Fibroblast of the aortic adventitia (primary cell): ENCODE results near the gene ADGRG7. TPM values are rescaled to one million over a fixed set of nuclear protein-coding genes. Genes with fewer than 3 reads are reported as not detected.
"Not testable (repeated sequence)": the region's sequence is repeated elsewhere in the genome, so short reads cannot be mapped to it uniquely, and the experiment has no call there.

Source experiments
- DNase-seq: peaks from one replicate; pipeline ENCODE4 v3.0.0-alpha.2; 2010; ENCODE audit warnings: low read depth
- H3K4me3 ChIP-seq: 2 replicates; pipeline ENCODE4 v1.5.1; 2011; ENCODE audit warnings: low read depth, mild to moderate bottlenecking, control low read depth, low read length, moderate library complexity
- CTCF ChIP-seq: IDR thresholded peaks from 2 replicates; pipeline ENCODE4 v1.5.1; 2011; ENCODE audit warnings: mild to moderate bottlenecking, low read length, control low read depth, inconsistent platforms; ENCODE audit not compliant: insufficient read depth
- total RNA-seq: library from RNA; depleted of rRNA; stranded (reverse); fragments of >200 nt; gene quantifications from 2 replicates; pipeline ENCODE4 v1.2.3, GENCODE V29; 2012; ENCODE audit warnings: low replicate concordance

ADGRG7 gene
- total RNA-seq, 1 donor: not detected

- DNase-seq: no peak
- no peak for TF ChIP-seq CTCF
- no peak overlapping the region for H3K4me3 ChIP-seq
Measured at GRCh38 chr3:100653604-100654294, 44.3 kb downstream of the ADGRG7 start.

GRCh38 chr3:100656945-100657344 is 47.5 kb downstream of the ADGRG7 start:
- no peak for TF ChIP-seq CTCF
- no peak for DNase-seq
- H3K4me3 ChIP-seq: no peak overlapping the region

- not testable (repeated sequence) for H3K4me3 ChIP-seq, DNase-seq
Measured at GRCh38 chr3:100661294-100661693, 51.9 kb downstream of the ADGRG7 start.

- TF ChIP-seq CTCF: no peak
- H3K4me3 ChIP-seq: no peak overlapping the region
- DNase-seq: peak; percentile 22
Measured at GRCh38 chr3:100662113-100662823, 52.9 kb downstream of the ADGRG7 start.

- no peak for TF ChIP-seq CTCF
- DNase-seq: no peak
Measured at GRCh38 chr3:100665230-100665629, 55.8 kb downstream of the ADGRG7 start.

GRCh38 chr3:100666699-100667098 is 57.3 kb downstream of the ADGRG7 start:
- not testable (repeated sequence) for H3K4me3 ChIP-seq, DNase-seq

More at GRCh38 chr3:100665230-100665629, 55.8 kb downstream of the ADGRG7 start:
- no peak overlapping the region for H3K4me3 ChIP-seq

GRCh38 chr3:100667316-100667715 is 57.9 kb downstream of the ADGRG7 start:
- not testable (repeated sequence) for H3K4me3 ChIP-seq, DNase-seq

GRCh38 chr3:100670995-100671394 is 61.6 kb downstream of the ADGRG7 start:
- not testable (repeated sequence) for DNase-seq, H3K4me3 ChIP-seq

- no peak for DNase-seq
Measured at GRCh38 chr3:100681496-100681895, 72.1 kb downstream of the ADGRG7 start.

More at GRCh38 chr3:100681496-100681895, 72.1 kb downstream of the ADGRG7 start:
- TF ChIP-seq CTCF: no peak
- H3K4me3 ChIP-seq: no peak overlapping the region
